Skeletal muscle satellite cell (primary cell): ENCODE measurements around the gene SLC2A6.

Source experiments
- H3K27me3 ChIP-seq: 2 replicates; pipeline ENCODE4 v1.7.0; 2013; ENCODE audit warnings: low read length; ENCODE audit not compliant: control insufficient read depth, insufficient read depth
- H3K36me3 ChIP-seq: 2 replicates; pipeline ENCODE4 v1.7.0; 2013; ENCODE audit warnings: mild to moderate bottlenecking, control low read depth, low read length; ENCODE audit not compliant: insufficient read depth
- H3K4me1 ChIP-seq: 2 replicates; pipeline ENCODE4 v1.7.0; 2013; ENCODE audit warnings: low read length; ENCODE audit not compliant: control insufficient read depth, insufficient read depth
- H3K4me2 ChIP-seq: 2 replicates; pipeline ENCODE4 v1.7.0; 2013; ENCODE audit warnings: mild to moderate bottlenecking, low read length
- H3K4me3 ChIP-seq: 2 replicates; pipeline ENCODE4 v1.7.0; 2013; ENCODE audit warnings: low read length
- H3K9ac ChIP-seq: 2 replicates; pipeline ENCODE4 v1.7.0; 2013; ENCODE audit warnings: mild to moderate bottlenecking, low read depth, low read length, moderate library complexity
- H3K9me3 ChIP-seq: replicated peaks from 2 replicates; pipeline ENCODE4 v1.7.0; 2013; ENCODE audit warnings: mild to moderate bottlenecking, control low read depth, low read length

The SLC2A6 gene

GRCh38 chr9:133514460-133515239 lies 35.8 kb upstream of the SLC2A6 start:
- Histone ChIP-seq H3K9ac (no peak overlapping the region), H3K9me3 (no peaks in the 10 kb centered on the region), H3K4me2 (no peak overlapping the region), H3K4me1 (peaks cover 3% of the 10 kb centered on the region), H3K4me3 (no peak overlapping the region), H3K36me3 (no peaks in the 10 kb centered on the region), H3K27me3 (peaks cover 43% of the 10 kb centered on the region)

DNA sequence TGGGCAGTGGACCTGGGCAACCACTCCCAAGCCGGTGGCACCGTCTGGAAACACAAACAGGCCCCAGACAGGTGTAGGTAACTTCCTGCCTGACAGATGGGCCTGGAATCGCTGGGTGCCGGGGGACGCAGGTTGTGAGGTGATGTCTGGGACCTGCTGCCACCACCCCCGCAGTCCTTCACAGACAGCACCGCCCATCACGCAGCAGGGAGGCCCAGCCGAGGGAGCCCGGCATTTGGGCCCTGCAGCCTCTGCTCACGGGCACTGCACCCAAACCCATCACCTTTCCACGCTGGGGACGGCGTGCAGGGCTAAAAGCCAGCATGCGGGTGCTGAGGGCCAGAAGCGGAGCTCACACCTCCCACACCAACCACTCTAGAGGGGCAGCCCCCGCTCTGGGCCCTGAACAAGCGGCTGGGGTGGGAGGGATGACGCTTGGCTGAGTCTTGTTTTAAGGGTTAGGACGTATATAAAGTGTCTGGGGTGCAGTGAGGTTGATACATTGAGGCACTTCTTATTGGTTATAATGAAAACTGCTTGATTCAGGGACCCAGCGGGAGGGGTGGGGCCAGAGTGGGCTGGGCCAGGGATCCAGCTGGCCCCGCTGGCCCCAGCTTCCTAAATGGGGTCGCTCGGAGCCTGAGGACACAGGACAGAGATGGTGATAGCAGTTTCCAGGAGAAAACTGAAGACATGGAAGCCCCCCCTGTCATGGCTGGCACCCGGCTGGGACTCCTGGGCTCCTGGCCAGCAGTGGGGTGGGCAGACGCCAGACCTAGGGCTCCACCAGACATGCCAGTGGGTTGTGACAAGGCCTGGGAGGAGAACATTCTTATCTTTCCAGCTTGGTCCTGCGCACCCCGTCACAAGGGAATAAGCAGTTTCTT lies 34.6 kb upstream of the SLC2A6 start:
- H3K4me1 ChIP-seq = peaks cover 9% of the 10 kb centered on the region
- no peaks in the 10 kb centered on the region for H3K36me3 ChIP-seq
- H3K27me3 ChIP-seq = peaks cover 53% of the 10 kb centered on the region
- H3K4me2 ChIP-seq = no peak overlapping the region
- no peaks in the 10 kb centered on the region for H3K9me3 ChIP-seq
- no peak overlapping the region for H3K9ac ChIP-seq
- H3K4me3 ChIP-seq = no peak overlapping the region

GRCh38 chr9:133512253-133513213 lies 33.6 kb upstream of the SLC2A6 start:
- H3K9ac ChIP-seq = no peak overlapping the region
- H3K4me3 ChIP-seq = no peak overlapping the region
- H3K27me3 ChIP-seq = peaks cover 53% of the 10 kb centered on the region

DNA sequence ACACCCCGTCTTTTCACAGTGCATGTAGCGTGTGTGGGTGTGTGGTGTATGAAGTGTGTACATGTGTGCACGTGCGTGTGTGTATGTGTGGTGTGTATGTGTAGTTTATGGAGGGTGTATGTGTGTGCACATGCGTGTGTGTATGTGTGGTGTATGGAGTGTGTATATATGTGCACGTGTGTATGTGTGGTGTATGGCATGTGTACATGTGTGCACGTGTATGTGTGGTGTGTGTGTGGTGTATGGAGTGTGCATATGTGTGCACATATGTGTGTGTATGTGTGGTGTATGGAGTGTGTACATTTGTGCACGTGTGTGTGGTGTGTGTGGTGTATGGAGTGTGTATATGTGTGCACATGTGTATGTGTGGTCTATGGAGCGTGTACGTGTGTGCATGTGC lies 32.7 kb upstream of the SLC2A6 start:
- Histone ChIP-seq H3K9me3 (no peaks in the 10 kb centered on the region), H3K36me3 (no peaks in the 10 kb centered on the region), H3K4me1 (peaks cover 13% of the 10 kb centered on the region), H3K9ac (no peak overlapping the region), H3K4me2 (no peak overlapping the region), H3K4me3 (no peak overlapping the region), H3K27me3 (peaks cover 48% of the 10 kb centered on the region)

More at GRCh38 chr9:133512253-133513213, 33.6 kb upstream of the SLC2A6 start:
- Histone ChIP-seq H3K36me3 (no peaks in the 10 kb centered on the region), H3K4me1 (peaks cover 9% of the 10 kb centered on the region), H3K9me3 (no peaks in the 10 kb centered on the region), H3K4me2 (no peak overlapping the region)

DNA sequence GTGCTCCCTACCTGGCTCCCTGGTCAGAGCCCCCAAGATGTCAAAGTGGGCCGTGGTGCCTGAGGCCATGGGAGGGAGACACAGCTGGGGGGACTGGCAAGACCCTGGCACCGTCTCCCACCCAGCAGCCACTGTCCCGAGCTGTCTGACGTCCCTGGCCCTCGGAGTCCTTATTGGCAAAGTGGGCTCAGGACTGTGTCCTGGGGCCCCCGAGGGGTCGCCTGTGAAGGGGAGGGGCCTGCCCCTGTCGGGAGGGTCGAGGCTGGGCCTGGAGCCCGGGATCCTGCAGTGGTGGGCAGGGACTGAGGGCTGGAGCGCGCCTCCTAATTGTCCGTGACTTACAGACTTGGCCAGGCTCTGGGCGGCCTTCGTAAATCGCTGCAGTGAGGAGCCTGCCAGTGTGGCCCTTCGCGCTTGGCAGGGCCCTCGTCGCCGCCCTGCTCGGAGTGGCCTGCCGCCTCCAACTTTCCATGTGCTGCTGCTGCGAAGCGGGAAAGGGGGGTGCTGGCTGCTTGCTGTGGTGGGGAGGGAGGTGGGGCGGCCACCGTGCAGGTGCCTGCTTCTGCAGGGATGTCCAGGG lies 32.1 kb upstream of the SLC2A6 start:
- peaks cover 47% of the 10 kb centered on the region for H3K27me3 ChIP-seq
- H3K9me3 ChIP-seq = no peaks in the 10 kb centered on the region
- no peak overlapping the region for H3K4me2 ChIP-seq
- no peak overlapping the region for H3K9ac ChIP-seq
- no peak overlapping the region for H3K4me3 ChIP-seq
- no peaks in the 10 kb centered on the region for H3K36me3 ChIP-seq
- peaks cover 13% of the 10 kb centered on the region for H3K4me1 ChIP-seq

- H3K4me2 ChIP-seq = peak overlapping the region; percentile 21
- H3K4me3 ChIP-seq = no peak overlapping the region
- no peaks in the 10 kb centered on the region for H3K36me3 ChIP-seq
- H3K27me3 ChIP-seq = peaks cover 43% of the 10 kb centered on the region
- H3K9me3 ChIP-seq = no peaks in the 10 kb centered on the region
- peaks cover 13% of the 10 kb centered on the region for H3K4me1 ChIP-seq
- no peak overlapping the region for H3K9ac ChIP-seq
Observed at GRCh38 chr9:133509179-133510083, 30.5 kb upstream of the SLC2A6 start.

DNA sequence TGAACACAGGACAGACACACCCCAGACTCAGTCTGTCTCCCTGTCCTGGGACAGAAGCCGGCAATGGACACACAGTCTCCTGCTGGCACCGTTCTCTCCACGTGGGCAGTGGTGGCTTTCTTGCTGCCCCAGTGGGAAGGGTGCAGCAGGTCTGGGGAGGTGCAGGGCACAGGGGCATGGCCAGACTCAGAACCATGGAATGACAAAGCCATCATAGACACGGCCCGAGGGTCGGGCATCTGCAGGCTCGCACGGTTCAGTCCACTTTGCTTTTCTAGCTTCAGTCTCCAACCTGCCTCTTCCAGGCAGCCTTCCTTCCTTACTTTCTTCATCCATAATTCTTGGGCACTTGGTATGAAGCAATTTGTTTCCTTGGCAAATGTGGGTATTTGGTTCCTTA lies 29.1 kb upstream of the SLC2A6 start:
- Histone ChIP-seq H3K36me3 (no peaks in the 10 kb centered on the region), H3K27me3 (peaks cover 38% of the 10 kb centered on the region), H3K4me3 (no peak overlapping the region), H3K9me3 (no peaks in the 10 kb centered on the region), H3K9ac (no peak overlapping the region), H3K4me1 (peaks cover 13% of the 10 kb centered on the region), H3K4me2 (no peak overlapping the region)

- H3K4me1 ChIP-seq = peaks cover 13% of the 10 kb centered on the region
- H3K27me3 ChIP-seq = peaks cover 36% of the 10 kb centered on the region
- no peak overlapping the region for H3K4me3 ChIP-seq
- H3K36me3 ChIP-seq = no peaks in the 10 kb centered on the region
- no peaks in the 10 kb centered on the region for H3K9me3 ChIP-seq
- no peak overlapping the region for H3K9ac ChIP-seq
- H3K4me2 ChIP-seq = no peak overlapping the region
Observed at GRCh38 chr9:133507246-133507965, 28.5 kb upstream of the SLC2A6 start.

DNA sequence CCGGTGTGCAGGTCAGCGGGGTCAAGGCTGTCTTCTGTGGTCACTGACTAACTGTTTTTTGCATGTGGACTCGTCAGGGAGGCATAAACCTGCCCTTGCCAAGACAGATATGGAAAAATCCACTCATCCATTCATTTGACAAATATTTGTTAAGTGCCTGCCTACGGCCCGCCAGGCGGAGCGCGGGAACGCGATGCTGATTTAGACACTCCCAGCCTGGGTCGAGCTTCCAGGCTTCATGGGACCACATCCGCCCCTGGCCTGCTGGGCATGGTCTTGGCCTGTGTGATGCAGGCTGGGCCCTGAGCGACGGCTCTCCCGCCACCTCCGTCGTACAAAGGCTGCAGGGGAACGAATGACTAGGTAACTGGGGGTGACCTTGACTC lies 27.7 kb upstream of the SLC2A6 start:
- Histone ChIP-seq H3K27me3 (peaks cover 38% of the 10 kb centered on the region), H3K4me3 (no peak overlapping the region), H3K9ac (no peak overlapping the region), H3K4me2 (no peak overlapping the region), H3K36me3 (no peaks in the 10 kb centered on the region), H3K4me1 (peaks cover 13% of the 10 kb centered on the region), H3K9me3 (peaks cover 5% of the 10 kb centered on the region)
